Common myeloid progenitor, CD34-positive (primary cell): ENCODE measurements around the gene GPR18.
A peak's percentile ranks its signal among the peaks of the same experiment; 100 is the strongest.

Source experiments
- CTCF ChIA-PET: fragments of 350-600 bp; sonication (Branson Sonifier 250); formaldehyde crosslinking; loops from one replicate; lab custom pipeline; 2021; ENCODE audit warnings: antibody characterized with exemption; lab: Charles Lee
- POLR2A ChIA-PET: fragments of 350-600 bp; sonication (Branson Sonifier 250); formaldehyde crosslinking; loops from one replicate; lab custom pipeline; 2021; ENCODE audit warnings: antibody characterized with exemption; lab: Charles Lee
- DNase-seq, 3 donors: peaks; one replicate each; pipeline versions ENCODE4 v3.0.0 to v3.0.0-alpha.2; 2013
- H3K27ac ChIP-seq, 2 experiments: 1 replicate in 1 of 2; 2 replicates in 1 of 2; pipeline ENCODE4 v1.7.0; 2013; ENCODE audit warnings: inconsistent platforms in 2 of 2, low read length in 2 of 2, mild to moderate bottlenecking in 2 of 2, low read depth in 1 of 2, moderate library complexity in 1 of 2; ENCODE audit not compliant: severe bottlenecking in 2 of 2, insufficient read depth in 1 of 2, poor library complexity in 1 of 2
- H3K27me3 ChIP-seq, 5 experiments: replicated peaks in 2 of 5; 1 replicate in 3 of 5; 2 replicates in 2 of 5; pipeline versions ENCODE4 v1.6.1 to v1.7.0; 2013; ENCODE audit warnings: low read length in 4 of 5, mild to moderate bottlenecking in 2 of 5, moderate library complexity in 2 of 5, inconsistent platforms in 1 of 5; ENCODE audit not compliant: insufficient read depth in 5 of 5, control insufficient read depth in 4 of 5
- H3K36me3 ChIP-seq, 4 experiments: 1 replicate in 2 of 4; 2 replicates in 2 of 4; pipeline versions ENCODE4 v1.6.1 to v1.7.0; 2013; ENCODE audit warnings: low read length in 3 of 4, control low read depth in 1 of 4, mild to moderate bottlenecking in 1 of 4; ENCODE audit not compliant: control insufficient read depth in 4 of 4, insufficient read depth in 4 of 4
- H3K4me1 ChIP-seq, 4 experiments: 1 replicate in 3 of 4; 2 replicates in 1 of 4; pipeline versions ENCODE4 v1.6.1 to v1.7.1; 2013; ENCODE audit warnings: low read length in 3 of 4, mild to moderate bottlenecking in 3 of 4, control low read depth in 1 of 4, inconsistent platforms in 1 of 4, moderate library complexity in 1 of 4; ENCODE audit not compliant: control insufficient read depth in 4 of 4, insufficient read depth in 4 of 4; ENCODE audit errors: control extremely low read depth in 1 of 4
- H3K4me3 ChIP-seq, 7 experiments: 1 replicate in 4 of 7; 2 replicates in 3 of 7; pipeline versions ENCODE4 v1.5.1 to v1.7.0; 2013; ENCODE audit warnings: mild to moderate bottlenecking in 7 of 7, low read length in 6 of 7, moderate library complexity in 6 of 7, inconsistent platforms in 2 of 7, low read depth in 2 of 7, control low read depth in 1 of 7; ENCODE audit not compliant: insufficient read depth in 4 of 7, control insufficient read depth in 1 of 7; ENCODE audit errors: extremely low read depth in 1 of 7
- H3K9me3 ChIP-seq, 5 experiments: 1 replicate in 4 of 5; 2 replicates in 1 of 5; pipeline versions ENCODE4 v1.6.1 to v1.7.1; 2013; ENCODE audit warnings: low read length in 4 of 5, mild to moderate bottlenecking in 2 of 5, inconsistent platforms in 1 of 5, low read depth in 1 of 5, moderate library complexity in 1 of 5; ENCODE audit not compliant: control insufficient read depth in 4 of 5, insufficient read depth in 2 of 5; ENCODE audit errors: control extremely low read depth in 1 of 5
- WGBS: methylation state at CpG from one replicate; pipeline ENCODE4 v1.1.5; 2013; ENCODE audit not compliant: insufficient coverage; 5-methylcytosine and 5-hydroxymethylcytosine counted together

GPR18 gene

GRCh38 chr13:99226513-99226912 is 31.7 kb downstream of the GPR18 start:
- H3K4me3 ChIP-seq, result no peak overlapping the region
- H3K27me3 ChIP-seq, result no peaks in the 10 kb centered on the region
- H3K36me3 ChIP-seq, result peaks cover 0 to 12% (median 4%) of the 10 kb centered on the region in 4 experiments
- no peak for DNase-seq
- WGBS, result 92% methylated on average over 2 of the region's 2 CpGs
- peaks cover 20 to 79% (median 56%) of the 10 kb centered on the region in 4 experiments for H3K4me1 ChIP-seq
- ChIA-PET POLR2A (no interaction called here), CTCF (interaction anchor here (1.5 to 1.9 kb wide), 2 partner anchors 11 to 26 kb away, joined by 3 to 7 read pairs; partner anchors contain the start of gene UBAC2)
- H3K9me3 ChIP-seq, result peaks cover 0 to 4% (median 0%) of the 10 kb centered on the region in 5 experiments
- H3K27ac ChIP-seq, result no peak overlapping the region

- Histone ChIP-seq H3K9me3 (peaks cover 0 to 4% (median 0%) of the 10 kb centered on the region in 5 experiments), H3K4me1 (peaks cover 28 to 79% (median 54%) of the 10 kb centered on the region in 4 experiments), H3K27me3 (no peaks in the 10 kb centered on the region), H3K36me3 (peaks cover 0 to 15% (median 4%) of the 10 kb centered on the region in 4 experiments), H3K27ac (no peak overlapping the region), H3K4me3 (no peak overlapping the region)
- ChIA-PET POLR2A (no interaction called here), CTCF (no interaction called here)
- DNase-seq, result peak in 2 of 3 donors; percentile 41 to 51
- no CpG with 5 or more reads among the region's 4 CpGs for WGBS
These were observed 33.1 kb downstream of the GPR18 start for GRCh38 chr13:99225078-99225477.

- no peak for DNase-seq
- Histone ChIP-seq H3K27me3 (no peaks in the 10 kb centered on the region), H3K9me3 (peaks cover 0 to 4% (median 0%) of the 10 kb centered on the region in 5 experiments), H3K4me1 (peaks cover 24 to 73% (median 47%) of the 10 kb centered on the region in 4 experiments), H3K27ac (no peak overlapping the region), H3K36me3 (peaks cover 0 to 15% (median 4%) of the 10 kb centered on the region in 4 experiments), H3K4me3 (no peak overlapping the region)
- POLR2A ChIA-PET, result no interaction called here
- CTCF ChIA-PET, result interaction anchor here (0.7 to 1.5 kb wide), 4 partner anchors 10 to 47 kb away, joined by 3 to 10 read pairs (median 4); no protein-coding TSS in a partner anchor
- 85% methylated on average over 1 of the region's 2 CpGs for WGBS
These were observed 34.2 kb downstream of the GPR18 start for GRCh38 chr13:99224021-99224420.

DNA sequence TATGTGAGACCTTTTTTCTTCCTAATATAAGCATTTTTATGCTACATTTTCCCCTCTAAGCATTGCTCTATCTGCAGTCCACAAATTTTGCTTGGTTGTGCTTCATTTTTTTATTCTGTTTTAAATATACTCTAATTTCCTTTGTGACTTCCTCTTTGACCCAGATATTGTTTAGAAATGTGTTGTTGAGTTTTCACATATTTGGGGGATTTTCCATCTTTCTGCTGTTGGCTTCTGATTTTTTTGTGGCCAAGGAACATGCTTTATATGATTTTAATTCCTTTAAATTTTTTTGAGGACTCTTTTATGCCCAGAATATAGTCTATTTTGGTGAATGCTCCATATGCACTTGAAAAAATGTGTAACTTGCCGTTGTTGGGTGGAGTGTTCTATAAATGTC is 34.6 kb downstream of the GPR18 start:
- peaks cover 0 to 4% (median 0%) of the 10 kb centered on the region in 5 experiments for H3K9me3 ChIP-seq
- 100% methylated on average over 1 of the region's 1 CpG for WGBS
- ChIA-PET CTCF (interaction anchor here (0.7 to 1.5 kb wide), 5 partner anchors 8 to 47 kb away, joined by 3 to 10 read pairs (median 4); no protein-coding TSS in a partner anchor), POLR2A (no interaction called here)
- DNase-seq, result no peak
- no peak overlapping the region for H3K4me3 ChIP-seq
- H3K4me1 ChIP-seq, result peaks cover 24 to 73% (median 47%) of the 10 kb centered on the region in 4 experiments
- H3K27me3 ChIP-seq, result no peaks in the 10 kb centered on the region
- H3K36me3 ChIP-seq, result peaks cover 0 to 15% (median 4%) of the 10 kb centered on the region in 4 experiments
- no peak overlapping the region for H3K27ac ChIP-seq

GRCh38 chr13:99221567-99222239 is 36.5 kb downstream of the GPR18 start:
- Histone ChIP-seq H3K9me3 (peaks cover 0 to 4% (median 0%) of the 10 kb centered on the region in 5 experiments), H3K4me3 (no peak overlapping the region), H3K27me3 (no peaks in the 10 kb centered on the region), H3K36me3 (peaks cover 0 to 14% (median 4%) of the 10 kb centered on the region in 4 experiments), H3K4me1 (peaks cover 28 to 70% (median 47%) of the 10 kb centered on the region in 4 experiments), H3K27ac (no peak overlapping the region)
- no peak for DNase-seq
- CTCF ChIA-PET, result interaction anchor here (0.6 to 0.9 kb wide), 2 partner anchors 36 to 222 kb away, joined by 3 to 4 read pairs; partner anchors contain the start of gene GPR18
- POLR2A ChIA-PET, result no interaction called here
- WGBS, result 100% methylated on average over 6 of the region's 8 CpGs

- H3K9me3 ChIP-seq, result peaks cover 0 to 4% (median 0%) of the 10 kb centered on the region in 5 experiments
- peaks cover 0 to 14% (median 4%) of the 10 kb centered on the region in 4 experiments for H3K36me3 ChIP-seq
- H3K27ac ChIP-seq, result no peak overlapping the region
- no peaks in the 10 kb centered on the region for H3K27me3 ChIP-seq
- POLR2A ChIA-PET, result no interaction called here
- DNase-seq, result peak in 1 of 3 donors; percentile 50
- CTCF ChIA-PET, result interaction anchor here (2.2 kb wide), 1 partner anchor 14 kb away, joined by 11 read pairs; no protein-coding TSS in a partner anchor
- H3K4me1 ChIP-seq, result peaks cover 19 to 57% (median 35%) of the 10 kb centered on the region in 4 experiments
- WGBS, result no CpG with 5 or more reads among the region's 6 CpGs
- H3K4me3 ChIP-seq, result no peak overlapping the region
These were observed 37.8 kb downstream of the GPR18 start for GRCh38 chr13:99220199-99220935.
